Effector memory CD4-positive, alpha-beta T cell (primary cell): ENCODE results near the gene MRPL34.

Source experiments
- DNase-seq, 3 donors: peaks; one replicate each; pipeline ENCODE4 v3.0.0-alpha.2; 2020
- H3K27ac ChIP-seq: 2 replicates; pipeline ENCODE4 v1.7.0; 2013; ENCODE audit warnings: mild to moderate bottlenecking, low read length, moderate library complexity; ENCODE audit not compliant: insufficient read depth, poor library complexity, severe bottlenecking
- H3K27me3 ChIP-seq: replicated peaks from 2 replicates; pipeline ENCODE4 v1.7.0; 2013; ENCODE audit warnings: mild to moderate bottlenecking, low read length; ENCODE audit not compliant: insufficient read depth, control insufficient read depth, poor library complexity, severe bottlenecking
- H3K36me3 ChIP-seq: 2 replicates; pipeline ENCODE4 v1.7.0; 2013; ENCODE audit warnings: mild to moderate bottlenecking, low read length, moderate library complexity; ENCODE audit not compliant: control insufficient read depth, insufficient read depth
- H3K4me1 ChIP-seq: 2 replicates; pipeline ENCODE4 v1.7.0; 2013; ENCODE audit warnings: low read length, mild to moderate bottlenecking; ENCODE audit not compliant: control insufficient read depth, insufficient read depth, poor library complexity, severe bottlenecking
- H3K4me3 ChIP-seq: 2 replicates; pipeline ENCODE4 v1.7.0; 2013; ENCODE audit warnings: low read length, low read depth, mild to moderate bottlenecking; ENCODE audit not compliant: insufficient read depth, poor library complexity, severe bottlenecking
- H3K9me3 ChIP-seq: 2 replicates; pipeline ENCODE4 v1.7.0; 2013; ENCODE audit warnings: mild to moderate bottlenecking, low read length, moderate library complexity; ENCODE audit not compliant: control insufficient read depth

MRPL34 gene

DNA sequence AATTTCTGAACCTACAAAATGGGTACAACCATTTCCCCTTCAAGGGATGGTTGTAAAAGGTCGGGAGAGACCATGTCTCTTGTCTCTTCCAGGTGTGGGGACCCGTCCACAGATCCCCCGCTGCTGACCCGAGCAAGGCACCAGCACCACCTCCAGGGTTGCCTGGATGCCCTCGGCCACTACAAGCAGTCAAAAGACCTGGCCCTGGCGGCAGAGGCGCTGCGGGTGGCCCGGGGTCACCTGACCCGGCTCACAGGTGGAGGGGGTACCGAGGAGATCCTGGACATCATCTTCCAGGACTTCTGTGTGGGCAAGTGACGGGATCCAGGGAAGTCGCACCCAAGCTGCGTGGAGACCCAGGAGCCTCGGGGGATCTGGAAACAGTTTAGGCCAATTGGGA is 35.7 kb downstream of the MRPL34 start:
- DNase-seq, result no peak
- Histone ChIP-seq H3K36me3 (peaks cover 6% of the 10 kb centered on the region), H3K9me3 (no peaks in the 10 kb centered on the region), H3K27me3 (no peaks in the 10 kb centered on the region), H3K4me3 (no peak overlapping the region), H3K4me1 (peaks cover 17% of the 10 kb centered on the region), H3K27ac (no peak overlapping the region)

DNA sequence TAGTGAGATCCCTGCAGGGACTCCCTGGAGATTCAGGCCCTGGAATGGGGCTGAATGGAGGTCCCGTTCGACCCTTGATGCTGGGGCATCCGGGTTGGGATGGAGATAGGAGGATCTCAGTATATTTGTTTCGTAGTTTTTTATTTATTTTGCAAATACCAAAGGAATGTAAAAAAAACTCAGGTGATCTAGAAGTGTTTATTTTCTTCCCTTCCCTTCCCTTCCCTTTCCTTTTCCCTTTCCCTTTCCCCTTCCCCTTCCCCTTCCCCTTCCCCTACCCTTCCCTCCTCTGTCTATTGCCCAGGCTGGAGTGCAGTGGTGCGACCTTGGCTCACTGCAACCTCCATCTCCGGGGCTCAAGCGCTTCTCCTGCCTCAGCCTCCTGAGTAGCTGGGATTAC is 36.2 kb downstream of the MRPL34 start:
- H3K4me3 ChIP-seq, result no peak overlapping the region
- DNase-seq, result no peak
- no peak overlapping the region for H3K27ac ChIP-seq
- no peaks in the 10 kb centered on the region for H3K9me3 ChIP-seq
- H3K36me3 ChIP-seq, result peaks cover 6% of the 10 kb centered on the region
- H3K27me3 ChIP-seq, result no peaks in the 10 kb centered on the region
- H3K4me1 ChIP-seq, result peaks cover 13% of the 10 kb centered on the region

DNA sequence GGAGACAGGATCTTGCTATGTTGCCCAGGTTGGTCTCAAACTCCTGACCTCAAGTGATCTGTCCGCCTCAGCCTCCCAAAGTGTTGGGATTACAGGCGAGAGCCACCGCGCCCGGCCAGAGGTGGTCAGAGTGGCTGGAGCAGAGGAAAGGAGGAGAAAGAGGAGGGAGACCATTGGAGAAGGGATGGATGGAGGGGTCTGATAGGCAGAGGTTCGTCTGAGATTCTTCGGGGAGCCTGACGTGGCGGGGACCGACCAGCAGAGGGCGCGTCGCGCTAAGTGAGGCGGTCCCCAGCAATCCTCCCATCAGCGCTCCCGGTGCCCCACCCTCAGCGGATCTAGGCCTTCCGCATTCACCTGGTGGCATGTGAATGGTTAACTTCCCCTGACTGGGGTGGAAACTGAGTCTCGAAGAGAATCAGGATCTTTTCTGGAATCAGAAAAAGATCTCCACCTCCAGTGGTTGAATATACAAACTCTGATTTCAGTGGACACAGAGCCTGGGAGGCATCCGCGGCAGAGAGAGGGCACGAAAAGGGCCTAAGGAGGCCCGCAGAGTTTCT is 40.5 kb downstream of the MRPL34 start:
- Histone ChIP-seq H3K4me1 (no peaks in the 10 kb centered on the region), H3K4me3 (no peak overlapping the region), H3K27me3 (peaks cover 4% of the 10 kb centered on the region), H3K27ac (no peak overlapping the region), H3K36me3 (peaks cover under 1% of the 10 kb centered on the region), H3K9me3 (no peaks in the 10 kb centered on the region)
- peak; percentile 46 to 67 (median 51) for DNase-seq

DNA sequence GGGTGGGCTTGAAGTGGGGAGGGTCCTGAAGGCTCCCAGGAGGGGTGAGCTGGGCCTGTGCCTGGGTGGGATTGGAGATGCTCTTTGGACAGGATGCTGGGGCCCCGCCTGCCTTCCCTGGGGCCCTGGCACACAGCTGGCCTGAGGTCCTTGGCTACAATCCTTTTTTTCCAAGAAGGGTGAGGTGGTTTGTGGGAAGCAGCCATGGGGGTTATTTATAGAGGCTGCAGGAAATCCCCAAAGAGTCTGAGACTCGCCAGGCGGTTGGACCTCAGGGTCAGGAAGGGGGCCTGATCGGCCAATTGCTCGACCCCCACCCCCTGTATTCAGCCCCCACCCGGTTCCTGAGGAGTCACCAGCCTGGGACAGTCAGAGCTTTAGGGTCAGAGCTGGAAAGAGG is 41.7 kb downstream of the MRPL34 start:
- DNase-seq, result no peak
- Histone ChIP-seq H3K4me3 (no peak overlapping the region), H3K4me1 (no peaks in the 10 kb centered on the region), H3K27me3 (peaks cover 4% of the 10 kb centered on the region), H3K36me3 (no peaks in the 10 kb centered on the region), H3K9me3 (no peaks in the 10 kb centered on the region), H3K27ac (no peak overlapping the region)

DNA sequence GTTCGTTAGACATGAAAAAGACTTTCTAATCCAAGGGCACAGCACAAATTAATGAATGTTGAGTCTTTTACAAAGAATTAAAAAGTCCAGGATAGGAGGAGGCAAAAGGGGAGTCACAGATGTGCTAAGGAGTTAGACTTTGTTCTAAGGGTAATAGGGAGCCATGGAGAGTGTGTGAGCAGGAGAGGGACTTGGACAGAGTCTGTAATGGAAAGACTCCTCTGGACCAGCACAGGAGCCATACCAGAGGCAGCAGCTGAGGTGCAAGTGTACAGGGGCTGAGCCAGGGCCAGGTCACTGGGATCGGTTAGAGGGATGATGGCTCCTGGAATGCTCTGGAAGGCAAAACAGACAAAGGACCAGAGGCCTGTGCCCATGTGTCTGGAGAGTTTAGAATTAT is 42.2 kb downstream of the MRPL34 start:
- H3K4me1 ChIP-seq, result no peaks in the 10 kb centered on the region
- no peak overlapping the region for H3K27ac ChIP-seq
- H3K36me3 ChIP-seq, result no peaks in the 10 kb centered on the region
- peaks cover 4% of the 10 kb centered on the region for H3K27me3 ChIP-seq
- no peak overlapping the region for H3K4me3 ChIP-seq
- no peaks in the 10 kb centered on the region for H3K9me3 ChIP-seq
- no peak for DNase-seq

DNA sequence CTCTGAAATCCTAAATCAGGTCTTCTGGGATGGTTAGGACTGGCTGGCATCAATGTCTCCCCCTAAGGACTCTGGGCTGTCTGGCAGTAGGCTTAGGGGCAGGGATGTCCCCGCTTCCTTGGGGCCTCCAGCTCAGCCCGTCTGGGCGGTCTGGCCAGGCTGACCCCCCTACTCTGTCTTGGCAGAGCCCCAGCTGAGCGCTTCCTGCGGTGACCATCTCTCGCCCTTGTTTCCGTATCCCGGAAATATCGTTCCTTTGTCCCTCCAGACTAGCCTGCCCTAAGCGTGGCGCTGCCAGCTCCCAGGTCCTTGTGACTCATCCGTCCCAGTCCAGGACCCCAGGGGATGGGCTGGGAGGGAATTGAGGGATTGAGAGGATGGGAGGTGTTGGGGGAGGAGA is 43.0 kb downstream of the MRPL34 start:
- DNase-seq, result no peak
- H3K36me3 ChIP-seq, result no peaks in the 10 kb centered on the region
- H3K4me1 ChIP-seq, result no peaks in the 10 kb centered on the region
- no peak overlapping the region for H3K27ac ChIP-seq
- peaks cover 4% of the 10 kb centered on the region for H3K27me3 ChIP-seq
- no peak overlapping the region for H3K4me3 ChIP-seq
- H3K9me3 ChIP-seq, result no peaks in the 10 kb centered on the region

DNA sequence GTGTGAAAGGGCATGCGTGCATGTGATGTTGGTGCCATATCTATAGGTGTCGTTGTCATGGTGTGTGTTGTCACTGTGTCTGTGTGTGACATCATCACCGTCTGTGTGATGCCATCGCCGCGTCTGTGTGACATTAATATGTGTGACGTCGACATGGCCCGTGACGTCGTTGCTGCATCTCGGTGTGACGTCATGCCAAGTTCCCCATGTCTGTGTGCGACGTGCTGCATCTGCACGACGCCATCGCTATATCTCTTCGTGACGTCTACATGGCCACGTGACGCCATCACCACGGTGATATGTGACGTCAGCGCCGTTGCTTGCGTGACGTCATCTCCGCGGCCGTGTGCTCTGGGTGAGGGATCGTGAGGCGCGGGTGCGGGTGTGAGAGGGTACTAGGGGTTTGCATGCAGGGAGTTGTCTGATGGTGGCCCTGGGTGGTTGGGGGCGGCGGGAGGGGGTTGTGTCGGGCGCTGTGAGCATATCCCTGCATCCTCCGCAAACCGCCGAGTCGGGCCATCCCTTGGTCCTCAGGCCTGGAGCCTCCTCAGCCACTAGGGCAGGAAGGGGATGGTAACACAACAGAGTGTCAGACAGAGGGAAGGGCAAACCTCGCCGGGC is 46.3 kb downstream of the MRPL34 start:
- Histone ChIP-seq H3K36me3 (no peaks in the 10 kb centered on the region), H3K27me3 (peaks cover 4% of the 10 kb centered on the region), H3K27ac (no peak overlapping the region), H3K4me1 (no peaks in the 10 kb centered on the region), H3K4me3 (no peak overlapping the region), H3K9me3 (no peaks in the 10 kb centered on the region)
- no peak for DNase-seq

DNA sequence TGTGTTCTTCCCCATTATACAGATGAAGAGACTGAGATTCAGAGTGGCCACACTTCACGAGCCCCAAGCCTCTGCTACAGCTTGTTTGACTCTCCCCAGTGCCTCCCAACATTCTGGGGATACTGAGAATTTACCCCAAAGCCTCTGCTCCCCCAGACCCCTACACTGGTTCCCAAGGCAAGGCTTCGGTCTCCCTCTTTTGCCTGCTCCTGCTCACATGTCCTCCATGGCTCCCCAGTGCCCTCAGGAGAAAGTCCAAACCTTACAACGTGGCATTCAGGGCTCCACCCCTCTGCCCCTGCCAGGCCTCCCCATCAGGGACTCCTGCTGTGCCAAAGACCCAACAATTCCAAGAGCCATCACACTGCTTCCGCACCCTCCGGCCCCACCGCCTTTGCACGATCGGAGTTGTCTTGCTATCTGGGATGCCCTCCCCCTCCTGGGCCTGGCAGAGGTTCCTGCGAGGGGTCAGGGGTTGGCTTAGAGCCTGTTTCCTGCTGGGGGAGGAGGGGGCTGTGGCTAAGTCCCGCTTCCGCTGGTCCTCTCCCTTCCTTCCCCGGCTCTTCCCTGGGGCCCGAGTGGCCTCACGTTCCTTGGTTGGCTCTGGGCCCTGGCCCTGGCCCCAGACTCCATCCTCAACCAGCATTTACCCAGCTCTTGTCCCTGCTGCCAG is 47.1 kb downstream of the MRPL34 start:
- DNase-seq, result no peak
- no peaks in the 10 kb centered on the region for H3K27me3 ChIP-seq

DNA sequence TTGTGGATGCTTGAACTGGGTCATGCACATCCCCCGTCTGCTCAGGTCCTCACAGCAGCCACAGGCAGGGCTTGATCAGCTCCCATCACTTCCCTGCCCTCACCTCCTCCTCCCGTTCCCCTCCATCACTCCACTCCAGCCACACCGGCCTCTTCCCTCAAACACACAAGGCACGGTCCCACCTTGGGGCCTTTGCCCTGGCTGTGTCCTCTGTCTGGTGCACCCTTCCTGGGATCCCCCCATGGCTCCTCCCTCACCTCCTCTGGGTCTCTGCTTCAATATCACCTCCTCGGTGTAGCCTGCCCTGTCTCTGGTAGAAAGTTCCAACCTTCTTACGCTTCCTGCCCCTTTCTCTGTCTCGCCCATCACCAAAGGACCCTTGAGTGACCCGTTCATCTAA is 47.7 kb downstream of the MRPL34 start:
- H3K4me1 ChIP-seq, result no peaks in the 10 kb centered on the region
- no peak for DNase-seq
- no peak overlapping the region for H3K27ac ChIP-seq
- H3K4me3 ChIP-seq, result no peak overlapping the region
- no peaks in the 10 kb centered on the region for H3K36me3 ChIP-seq
- H3K9me3 ChIP-seq, result no peaks in the 10 kb centered on the region
- H3K27me3 ChIP-seq, result no peaks in the 10 kb centered on the region

More for the DNA sequence above, 47.1 kb downstream of the MRPL34 start:
- H3K4me1 ChIP-seq, result no peaks in the 10 kb centered on the region
- H3K36me3 ChIP-seq, result no peaks in the 10 kb centered on the region
- no peak overlapping the region for H3K4me3 ChIP-seq
- H3K9me3 ChIP-seq, result no peaks in the 10 kb centered on the region
- H3K27ac ChIP-seq, result no peak overlapping the region
